Measurements from ENCODE around the gene ANGPTL1. TPM values are rescaled to one million over a fixed set of nuclear protein-coding genes. Genes with fewer than 3 reads are reported as not detected.

The ANGPTL1 gene
- not detected in 2 replicates for total RNA-seq (2014; rRNA removed; shearing (Covaris generic))
- total RNA-seq (2022) = not detected in 2 replicates
- Bru-seq, nascent RNA = percentile 6 among the genes with signal in this experiment
- percentile 6 among the genes with signal in this experiment for BruChase-seq, experiment 1, labeled RNA remaining after a 6-hour chase
- not detected for BruChase-seq, experiment 2, labeled RNA remaining after a 2-hour chase
- long read RNA-seq, partial matches to known transcripts = 0 of 19 reads
- long read RNA-seq, other reads (novel, unspliced or antisense) = 19 of 19 reads

- CTCF ChIA-PET (ENCODE audit: unreplicated experiment) = no interaction called here
- Histone ChIP-seq H3K9me3 (ENCODE audit: low read length) (no peaks in the 10 kb centered on the region), H3K4me3 (ENCODE audit: low read depth, low read length, poor library complexity, severe bottlenecking) (no peak within 1 kb of the TSS), H3K27ac (ENCODE audit: low read depth, low read length, poor library complexity, severe bottlenecking) (no peak within 1 kb of the TSS), H2AFZ (ENCODE audit: low read length) (no peak within 1 kb of the TSS), H3K9me2 (ENCODE audit: insufficient read depth, low read length) (no peaks in the 10 kb centered on the region), H3K36me3 (ENCODE audit: insufficient read depth, low read length) (peaks cover 32% of the 10 kb centered on the region; the same call in 1 of the 2 replicates), H3K4me1 (ENCODE audit: insufficient read depth, low read length, poor library complexity, severe bottlenecking) (no peaks in the 10 kb centered on the region), H3K4me2 (ENCODE audit: low read length) (no peak within 1 kb of the TSS), H3K79me2 (ENCODE audit: insufficient read depth, low read depth, low read length) (no peaks in the 10 kb centered on the region), H4K20me1 (ENCODE audit: insufficient read depth, low read length) (no peaks in the 10 kb centered on the region)
- no TSS peak for BruUV-seq (replicated peaks)
- no peak for DNase-seq (ENCODE audit: low spot score)
- POLR2A ChIA-PET = interaction anchor here (0.6 to 6.8 kb wide), 3 partner anchors 9 to 499 kb away, joined by 4 to 53 read pairs (median 5); no protein-coding TSS in a partner anchor
- intact Hi-C loops (cut with micrococcal nuclease; ENCODE audit: unreplicated experiment) = no loop called here
- TF ChIP-seq EZH2phosphoT487 (IDR thresholded peaks at IDR 0.05; ENCODE audit: borderline replicate concordance, low read depth, low read length) (no peak), CTCF (conservative IDR thresholded peaks at IDR 0.05; ENCODE audit: low read length) (no peak)
Measured at GRCh38 chr1:178870944-178871343, at the start of gene ANGPTL1. TSS of gene ANGPTL1 (minus strand) at chr1:178871077. CDS start at chr1:178865776, 5,301 bp downstream.

- CTCF ChIA-PET (ENCODE audit: unreplicated experiment) = no interaction called here
- BruUV-seq (replicated peaks) = no TSS peak
Measured at GRCh38 chr1:178919581-178919980, 48.7 kb upstream of the ANGPTL1 start.

More at GRCh38 chr1:178919581-178919980, 48.7 kb upstream of the ANGPTL1 start:
- no peak for TF ChIP-seq CTCF (conservative IDR thresholded peaks at IDR 0.05; ENCODE audit: low read length)
- no peak for TF ChIP-seq EZH2phosphoT487 (IDR thresholded peaks at IDR 0.05; ENCODE audit: borderline replicate concordance, low read depth, low read length)
- POLR2A ChIA-PET = interaction anchor here (1.8 kb wide), 1 partner anchor 10 kb away, joined by 3 read pairs; no protein-coding TSS in a partner anchor
- H3K9me3 ChIP-seq (ENCODE audit: low read length) = peaks cover 14% of the 10 kb centered on the region; the same call in 1 of the 2 replicates
- H3K79me2 ChIP-seq (ENCODE audit: insufficient read depth, low read depth, low read length) = no peaks in the 10 kb centered on the region
- peaks cover 96% of the 10 kb centered on the region for H3K36me3 ChIP-seq (ENCODE audit: insufficient read depth, low read length)
- no peaks in the 10 kb centered on the region for H4K20me1 ChIP-seq (ENCODE audit: insufficient read depth, low read length)
- intact Hi-C loops (cut with micrococcal nuclease; ENCODE audit: unreplicated experiment) = no loop called here
- H3K4me2 ChIP-seq (ENCODE audit: low read length) = no peak overlapping the region
- no peak overlapping the region for H2AFZ ChIP-seq (ENCODE audit: low read length)
- no peaks in the 10 kb centered on the region for H3K9me2 ChIP-seq (ENCODE audit: insufficient read depth, low read length)
- H3K4me1 ChIP-seq (ENCODE audit: insufficient read depth, low read length, poor library complexity, severe bottlenecking) = no peaks in the 10 kb centered on the region
- no peak for DNase-seq (ENCODE audit: low spot score)
- H3K4me3 ChIP-seq (ENCODE audit: low read depth, low read length, poor library complexity, severe bottlenecking) = no peak overlapping the region
- H3K27ac ChIP-seq (ENCODE audit: low read depth, low read length, poor library complexity, severe bottlenecking) = no peak overlapping the region
